AG04449 (cell line): ENCODE data around the gene KCNMA1.

ENCODE experiments used
- CTCF ChIA-PET: fragments of 350-600 bp; formaldehyde crosslinking; extraction: SDS; loops from one replicate; lab custom pipeline; 2021; ENCODE audit warnings: antibody characterized with exemption; lab: Yijun Ruan, JAX
- POLR2A ChIA-PET: fragments of 400-600, 350-600 bp; formaldehyde crosslinking; extraction: SDS; loops from one replicate; lab custom pipeline; 2020; ENCODE audit warnings: antibody characterized with exemption, inconsistent platforms; lab: Yijun Ruan, JAX
- DNase-seq: peaks from one replicate; pipeline ENCODE4 v3.0.0-alpha.2; 2010; ENCODE audit warnings: low read depth, low spot score
- H3K4me3 ChIP-seq: 2 replicates; pipeline ENCODE4 v1.5.1; 2011; ENCODE audit warnings: low read depth, mild to moderate bottlenecking, control low read depth, low read length
- CTCF ChIP-seq: IDR thresholded peaks from one replicate; pipeline ENCODE4 v1.5.1; 2011; ENCODE audit warnings: mild to moderate bottlenecking, moderate library complexity, low read length, control low read depth, inconsistent platforms; ENCODE audit not compliant: insufficient read depth; ENCODE audit errors: missing control alignments

KCNMA1 gene

GRCh38 chr10:77504196-77504872, 133.3 kb downstream of the KCNMA1 start:
- ChIA-PET CTCF (interaction anchor here (0.8 to 7.5 kb wide), 13 partner anchors 9 to 346 kb away, joined by 3 to 60 read pairs (median 4); no protein-coding TSS in a partner anchor), POLR2A (interaction anchor here (0.7 to 3.2 kb wide), 4 partner anchors 19 to 150 kb away, joined by 3 to 20 read pairs (median 4); no protein-coding TSS in a partner anchor)
- TF ChIP-seq CTCF = no peak
- no peak for DNase-seq
- no peak overlapping the region for H3K4me3 ChIP-seq

- no peak for TF ChIP-seq CTCF
- no peak overlapping the region for H3K4me3 ChIP-seq
- ChIA-PET CTCF (interaction anchor here (0.7 to 7.5 kb wide), 17 partner anchors 9 to 336 kb away, joined by 3 to 60 read pairs (median 3); partner anchors contain the start of gene KCNMA1), POLR2A (interaction anchor here (0.8 to 1.6 kb wide), 5 partner anchors 10 to 63 kb away, joined by 3 to 4 read pairs (median 3); no protein-coding TSS in a partner anchor)
- DNase-seq = no peak
These were observed 135.8 kb downstream of the KCNMA1 start for GRCh38 chr10:77501846-77502261.

GRCh38 chr10:77501152-77501845, 136.3 kb downstream of the KCNMA1 start:
- POLR2A ChIA-PET = interaction anchor here (0.8 to 1.6 kb wide), 5 partner anchors 10 to 64 kb away, joined by 3 to 4 read pairs (median 3); no protein-coding TSS in a partner anchor
- peak; percentile 82 for DNase-seq
- CTCF ChIA-PET = interaction anchor here (0.7 to 7.5 kb wide), 14 partner anchors 8 to 336 kb away, joined by 3 to 60 read pairs (median 4); partner anchors contain the start of gene KCNMA1
- no peak overlapping the region for H3K4me3 ChIP-seq
- no peak for TF ChIP-seq CTCF

- POLR2A ChIA-PET = interaction anchor here (1.0 to 1.6 kb wide), 3 partner anchors 11 to 24 kb away, joined by 3 to 4 read pairs (median 4); no protein-coding TSS in a partner anchor
- no peak for TF ChIP-seq CTCF
- CTCF ChIA-PET = interaction anchor here (1.0 to 7.5 kb wide), 6 partner anchors 44 to 336 kb away, joined by 3 to 60 read pairs (median 4); no protein-coding TSS in a partner anchor
- no peak overlapping the region for H3K4me3 ChIP-seq
- DNase-seq = no peak
These were observed 136.9 kb downstream of the KCNMA1 start for GRCh38 chr10:77500754-77501151.

- ChIA-PET POLR2A (no interaction called here), CTCF (interaction anchor here (7.9 kb wide), 1 partner anchor 143 kb away, joined by 72 read pairs; no protein-coding TSS in a partner anchor)
- no peak overlapping the region for H3K4me3 ChIP-seq
- no peak for DNase-seq
- TF ChIP-seq CTCF = no peak
These were observed 138.8 kb downstream of the KCNMA1 start for GRCh38 chr10:77498829-77499228.
